ENCODE data around the gene MYO3B. TPM values are rescaled to one million over a fixed set of nuclear protein-coding genes. Genes with fewer than 3 reads are reported as not detected.

MYO3B gene
- total and polyA plus RNA-seq, 2 donors: 0.64 to 0.71 TPM

DNA sequence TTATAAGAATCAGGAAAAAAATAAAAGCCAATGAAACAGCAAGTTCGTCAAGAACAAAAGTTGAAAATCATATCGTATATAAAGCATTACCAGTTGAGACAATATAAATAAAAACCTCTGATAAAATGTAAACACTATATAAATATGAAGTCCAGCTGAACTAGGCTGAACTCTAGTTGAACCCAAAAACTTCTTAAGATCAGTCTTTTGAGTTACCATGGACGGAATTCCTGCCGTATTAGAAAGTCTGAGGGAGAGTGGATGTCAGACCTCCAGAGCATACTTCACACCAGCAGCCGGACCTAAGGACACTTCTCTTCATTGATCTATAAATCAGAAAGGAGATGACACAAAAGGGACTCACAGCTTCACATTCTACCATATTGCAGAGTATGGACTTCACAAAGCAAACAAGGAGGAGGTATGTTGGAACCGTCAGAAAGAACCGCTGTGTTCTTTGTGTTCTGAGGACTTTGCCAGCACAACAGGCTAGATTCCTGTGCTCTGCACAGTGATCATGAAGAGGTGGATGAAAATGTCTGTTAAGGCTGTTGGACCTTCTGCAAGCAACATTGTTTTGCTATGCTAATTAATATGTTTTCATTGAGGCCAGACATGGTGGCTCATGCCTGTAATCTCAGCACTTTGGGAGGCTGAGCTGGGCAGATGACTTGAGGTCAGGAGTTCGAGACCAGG lies 469.9 kb downstream of the MYO3B start:
- 96% methylated on average over 8 of the region's 8 CpGs for WGBS
- DNase-seq (ENCODE audit: low read depth in 6 of 9, low spot score in 9 of 9): no peak
- H3K27ac ChIP-seq (ENCODE audit: low read depth in 1 of 2, low read length in 1 of 2): no peak overlapping the region

GRCh38 chr2:170651624-170652325 lies 473.8 kb downstream of the MYO3B start:
- no peaks in the 10 kb centered on the region for H3K9me3 ChIP-seq (ENCODE audit: control insufficient read depth in 2 of 2, insufficient read depth in 1 of 2, low read length in 1 of 2)
- no peak overlapping the region for H3K27ac ChIP-seq (ENCODE audit: low read depth in 1 of 2, low read length in 1 of 2)
- no peak overlapping the region for H3K4me3 ChIP-seq (ENCODE audit: low read length in 2 of 2)
- WGBS: 38% methylated on average over 9 of the region's 9 CpGs
- peaks cover 17 to 25% of the 10 kb centered on the region in 2 donors for H3K4me1 ChIP-seq (ENCODE audit: control insufficient read depth in 2 of 2, insufficient read depth in 2 of 2, low read length in 2 of 2)
- H3K27me3 ChIP-seq (ENCODE audit: control insufficient read depth in 2 of 2, insufficient read depth in 1 of 2, low read length in 1 of 2): no peaks in the 10 kb centered on the region
- DNase-seq (ENCODE audit: low read depth in 6 of 9, low spot score in 9 of 9): peak; percentile 64 to 97 (median 88)
- no peaks in the 10 kb centered on the region for H3K36me3 ChIP-seq (ENCODE audit: control insufficient read depth in 2 of 2, insufficient read depth in 2 of 2, low read length in 1 of 2)

More for the DNA sequence above, 469.9 kb downstream of the MYO3B start:
- no peaks in the 10 kb centered on the region for H3K9me3 ChIP-seq (ENCODE audit: control insufficient read depth in 2 of 2, insufficient read depth in 1 of 2, low read length in 1 of 2)
- no peak overlapping the region for H3K4me3 ChIP-seq (ENCODE audit: low read length in 2 of 2)
- H3K4me1 ChIP-seq (ENCODE audit: control insufficient read depth in 2 of 2, insufficient read depth in 2 of 2, low read length in 2 of 2): peaks cover 17 to 20% of the 10 kb centered on the region in 2 donors
- H3K27me3 ChIP-seq (ENCODE audit: control insufficient read depth in 2 of 2, insufficient read depth in 1 of 2, low read length in 1 of 2): no peaks in the 10 kb centered on the region
- no peaks in the 10 kb centered on the region for H3K36me3 ChIP-seq (ENCODE audit: control insufficient read depth in 2 of 2, insufficient read depth in 2 of 2, low read length in 1 of 2)

GRCh38 chr2:170652637-170653417 lies 474.9 kb downstream of the MYO3B start:
- Histone ChIP-seq H3K36me3 (ENCODE audit: control insufficient read depth in 2 of 2, insufficient read depth in 2 of 2, low read length in 1 of 2) (no peaks in the 10 kb centered on the region), H3K4me1 (ENCODE audit: control insufficient read depth in 2 of 2, insufficient read depth in 2 of 2, low read length in 2 of 2) (peaks cover 17 to 25% of the 10 kb centered on the region in 2 donors), H3K27ac (ENCODE audit: low read depth in 1 of 2, low read length in 1 of 2) (no peak overlapping the region), H3K9me3 (ENCODE audit: control insufficient read depth in 2 of 2, insufficient read depth in 1 of 2, low read length in 1 of 2) (no peaks in the 10 kb centered on the region), H3K27me3 (ENCODE audit: control insufficient read depth in 2 of 2, insufficient read depth in 1 of 2, low read length in 1 of 2) (no peaks in the 10 kb centered on the region), H3K4me3 (ENCODE audit: low read length in 2 of 2) (no peak overlapping the region)
- DNase-seq (ENCODE audit: low read depth in 6 of 9, low spot score in 9 of 9): peak in 1 of 9 donors; percentile 10
- WGBS: 83% methylated on average over 5 of the region's 5 CpGs

DNA sequence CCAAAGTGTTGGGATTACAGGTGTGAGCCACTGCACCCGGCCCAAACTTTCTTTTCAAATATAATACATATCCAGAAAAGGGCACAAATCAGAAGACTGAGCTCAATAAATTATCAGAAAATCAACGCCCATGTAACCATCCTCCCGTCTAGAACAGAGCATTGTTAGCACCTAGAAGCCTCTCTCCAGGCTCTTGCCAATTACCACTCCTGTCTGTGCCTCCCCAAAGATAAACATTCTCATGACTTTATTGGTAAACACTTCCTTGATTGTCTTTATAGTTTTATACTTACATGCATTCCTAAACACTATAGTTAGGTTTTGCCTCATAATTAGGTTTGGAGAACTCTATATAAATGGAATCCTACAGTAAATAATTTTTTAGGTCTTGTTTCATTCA lies 478.7 kb downstream of the MYO3B start:
- Histone ChIP-seq H3K9me3 (ENCODE audit: control insufficient read depth in 2 of 2, insufficient read depth in 1 of 2, low read length in 1 of 2) (no peaks in the 10 kb centered on the region), H3K36me3 (ENCODE audit: control insufficient read depth in 2 of 2, insufficient read depth in 2 of 2, low read length in 1 of 2) (no peaks in the 10 kb centered on the region), H3K27me3 (ENCODE audit: control insufficient read depth in 2 of 2, insufficient read depth in 1 of 2, low read length in 1 of 2) (no peaks in the 10 kb centered on the region), H3K27ac (ENCODE audit: low read depth in 1 of 2, low read length in 1 of 2) (no peak overlapping the region), H3K4me3 (ENCODE audit: low read length in 2 of 2) (no peak overlapping the region), H3K4me1 (ENCODE audit: control insufficient read depth in 2 of 2, insufficient read depth in 2 of 2, low read length in 2 of 2) (peaks cover 7 to 15% of the 10 kb centered on the region in 2 donors)
- 95% methylated on average over 3 of the region's 3 CpGs for WGBS
- DNase-seq (ENCODE audit: low read depth in 6 of 9, low spot score in 9 of 9): no peak

- Histone ChIP-seq H3K9me3 (ENCODE audit: control insufficient read depth in 2 of 2, insufficient read depth in 1 of 2, low read length in 1 of 2) (no peaks in the 10 kb centered on the region), H3K4me3 (ENCODE audit: low read length in 2 of 2) (no peak overlapping the region), H3K36me3 (ENCODE audit: control insufficient read depth in 2 of 2, insufficient read depth in 2 of 2, low read length in 1 of 2) (no peaks in the 10 kb centered on the region), H3K27ac (ENCODE audit: low read depth in 1 of 2, low read length in 1 of 2) (no peak overlapping the region), H3K4me1 (ENCODE audit: control insufficient read depth in 2 of 2, insufficient read depth in 2 of 2, low read length in 2 of 2) (no peaks in the 10 kb centered on the region), H3K27me3 (ENCODE audit: control insufficient read depth in 2 of 2, insufficient read depth in 1 of 2, low read length in 1 of 2) (no peaks in the 10 kb centered on the region)
- DNase-seq (ENCODE audit: low read depth in 6 of 9, low spot score in 9 of 9): no peak
- 87% methylated on average over 1 of the region's 1 CpG for WGBS
Observed at GRCh38 chr2:170660409-170660808, 482.5 kb downstream of the MYO3B start.

- no peak for DNase-seq (ENCODE audit: low read depth in 6 of 9, low spot score in 9 of 9)
- no peak overlapping the region for H3K4me3 ChIP-seq (ENCODE audit: low read length in 2 of 2)
Observed at GRCh38 chr2:170665743-170666142, 487.8 kb downstream of the MYO3B start.

DNA sequence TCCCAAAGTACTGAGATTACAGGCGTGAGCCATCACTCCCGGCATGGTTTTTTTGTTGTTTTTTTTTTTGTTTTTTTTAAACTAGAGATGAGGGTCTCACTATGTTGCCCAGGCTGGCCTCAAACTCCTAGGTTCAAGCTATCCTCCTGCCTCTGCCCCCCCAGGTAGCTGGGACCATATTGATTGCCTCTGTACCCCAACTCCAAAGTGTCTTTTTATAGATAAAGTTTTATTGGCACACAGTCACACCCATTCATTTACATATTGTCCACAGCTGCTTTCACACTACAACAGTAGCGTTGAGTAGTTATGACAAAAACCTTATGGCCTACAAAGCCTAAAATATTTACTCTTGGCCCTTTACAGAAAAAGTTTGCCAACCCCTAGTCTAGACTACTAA lies 492.0 kb downstream of the MYO3B start:
- Histone ChIP-seq H3K4me1 (ENCODE audit: control insufficient read depth in 2 of 2, insufficient read depth in 2 of 2, low read length in 2 of 2) (no peaks in the 10 kb centered on the region), H3K27me3 (ENCODE audit: control insufficient read depth in 2 of 2, insufficient read depth in 1 of 2, low read length in 1 of 2) (no peaks in the 10 kb centered on the region), H3K9me3 (ENCODE audit: control insufficient read depth in 2 of 2, insufficient read depth in 1 of 2, low read length in 1 of 2) (no peaks in the 10 kb centered on the region), H3K36me3 (ENCODE audit: control insufficient read depth in 2 of 2, insufficient read depth in 2 of 2, low read length in 1 of 2) (no peaks in the 10 kb centered on the region), H3K27ac (ENCODE audit: low read depth in 1 of 2, low read length in 1 of 2) (no peak overlapping the region), H3K4me3 (ENCODE audit: low read length in 2 of 2) (no peak overlapping the region)
- 91% methylated on average over 3 of the region's 3 CpGs for WGBS
- DNase-seq (ENCODE audit: low read depth in 6 of 9, low spot score in 9 of 9): no peak

More at GRCh38 chr2:170665743-170666142, 487.8 kb downstream of the MYO3B start:
- Histone ChIP-seq H3K27me3 (ENCODE audit: control insufficient read depth in 2 of 2, insufficient read depth in 1 of 2, low read length in 1 of 2) (no peaks in the 10 kb centered on the region), H3K36me3 (ENCODE audit: control insufficient read depth in 2 of 2, insufficient read depth in 2 of 2, low read length in 1 of 2) (no peaks in the 10 kb centered on the region), H3K27ac (ENCODE audit: low read depth in 1 of 2, low read length in 1 of 2) (no peak overlapping the region), H3K4me1 (ENCODE audit: control insufficient read depth in 2 of 2, insufficient read depth in 2 of 2, low read length in 2 of 2) (no peaks in the 10 kb centered on the region), H3K9me3 (ENCODE audit: control insufficient read depth in 2 of 2, insufficient read depth in 1 of 2, low read length in 1 of 2) (no peaks in the 10 kb centered on the region)
- WGBS: 98% methylated on average over 5 of the region's 5 CpGs

- Histone ChIP-seq H3K27me3 (ENCODE audit: control insufficient read depth in 2 of 2, insufficient read depth in 1 of 2, low read length in 1 of 2) (no peaks in the 10 kb centered on the region), H3K36me3 (ENCODE audit: control insufficient read depth in 2 of 2, insufficient read depth in 2 of 2, low read length in 1 of 2) (no peaks in the 10 kb centered on the region), H3K4me3 (ENCODE audit: low read length in 2 of 2) (no peak overlapping the region), H3K27ac (ENCODE audit: low read depth in 1 of 2, low read length in 1 of 2) (no peak overlapping the region), H3K4me1 (ENCODE audit: control insufficient read depth in 2 of 2, insufficient read depth in 2 of 2, low read length in 2 of 2) (no peaks in the 10 kb centered on the region), H3K9me3 (ENCODE audit: control insufficient read depth in 2 of 2, insufficient read depth in 1 of 2, low read length in 1 of 2) (no peaks in the 10 kb centered on the region)
- WGBS: 94% methylated on average over 2 of the region's 2 CpGs
- DNase-seq (ENCODE audit: low read depth in 6 of 9, low spot score in 9 of 9): no peak
Observed at GRCh38 chr2:170670651-170671050, 492.7 kb downstream of the MYO3B start.

- no peak for DNase-seq (ENCODE audit: low read depth in 6 of 9, low spot score in 9 of 9)
- Histone ChIP-seq H3K27ac (ENCODE audit: low read depth in 1 of 2, low read length in 1 of 2) (no peak overlapping the region), H3K4me1 (ENCODE audit: control insufficient read depth in 2 of 2, insufficient read depth in 2 of 2, low read length in 2 of 2) (no peaks in the 10 kb centered on the region), H3K27me3 (ENCODE audit: control insufficient read depth in 2 of 2, insufficient read depth in 1 of 2, low read length in 1 of 2) (no peaks in the 10 kb centered on the region), H3K4me3 (ENCODE audit: low read length in 2 of 2) (no peak overlapping the region), H3K9me3 (ENCODE audit: control insufficient read depth in 2 of 2, insufficient read depth in 1 of 2, low read length in 1 of 2) (no peaks in the 10 kb centered on the region), H3K36me3 (ENCODE audit: control insufficient read depth in 2 of 2, insufficient read depth in 2 of 2, low read length in 1 of 2) (no peaks in the 10 kb centered on the region)
- 99% methylated on average over 9 of the region's 9 CpGs for WGBS
Observed at GRCh38 chr2:170671079-170671478, 493.1 kb downstream of the MYO3B start.
